Measurements from ENCODE around the gene AMZ1. TPM values are rescaled to one million over a fixed set of nuclear protein-coding genes. Genes with fewer than 3 reads are reported as not detected.
"Not testable (repeated sequence)": the region's sequence is repeated elsewhere in the genome, so short reads cannot be mapped to it uniquely, and the experiment has no call there.

The AMZ1 gene
- total RNA-seq, 2 experiments from 2014 or later, result 0.05 to 0.08 TPM

- Mint-ChIP-seq H3K36me3 (ENCODE audit: low read depth) (no peaks in the 10 kb centered on the region), H3K4me1 (peaks cover 2% of the 10 kb centered on the region), H3K27ac (no peak overlapping the region), H3K9me3 (no peaks in the 10 kb centered on the region), H3K27me3 (peaks cover 24% of the 10 kb centered on the region), H3K4me3 (no peak overlapping the region)
- ChIA-PET CTCF (interaction anchor here (1.5 kb wide), 1 partner anchor 16 kb away, joined by 4 read pairs; no protein-coding TSS in a partner anchor), POLR2A (no interaction called here)
- DNase-seq, result no peak
Observed at GRCh38 chr7:2665359-2665791, 22.6 kb upstream of the AMZ1 start.

- Mint-ChIP-seq H3K4me3 (no peak overlapping the region), H3K4me1 (peaks cover 9% of the 10 kb centered on the region), H3K9me3 (no peaks in the 10 kb centered on the region), H3K27ac (no peak overlapping the region), H3K27me3 (peaks cover 31% of the 10 kb centered on the region), H3K36me3 (ENCODE audit: low read depth) (no peaks in the 10 kb centered on the region)
- CTCF ChIA-PET, result interaction anchor here (1.5 kb wide), 1 partner anchor 16 kb away, joined by 4 read pairs; no protein-coding TSS in a partner anchor
- POLR2A ChIA-PET, result no interaction called here
- no peak for DNase-seq
Observed at GRCh38 chr7:2666155-2666554, 21.8 kb upstream of the AMZ1 start.

- DNase-seq, result no peak
- ChIA-PET POLR2A (no interaction called here), CTCF (interaction anchor here (0.6 to 1.5 kb wide), 3 partner anchors 15 to 293 kb away, joined by 3 to 4 read pairs (median 4); no protein-coding TSS in a partner anchor)
- no peaks in the 10 kb centered on the region for H3K9me3 Mint-ChIP-seq
- H3K4me1 Mint-ChIP-seq, result peaks cover 11% of the 10 kb centered on the region
- no peaks in the 10 kb centered on the region for H3K36me3 Mint-ChIP-seq (ENCODE audit: low read depth)
- no peak overlapping the region for H3K4me3 Mint-ChIP-seq
- no peak overlapping the region for H3K27ac Mint-ChIP-seq
- H3K27me3 Mint-ChIP-seq, result peaks cover 31% of the 10 kb centered on the region
Observed at GRCh38 chr7:2666588-2667250, 21.3 kb upstream of the AMZ1 start.

GRCh38 chr7:2667843-2668242 is 20.2 kb upstream of the AMZ1 start:
- POLR2A ChIA-PET, result no interaction called here
- Mint-ChIP-seq H3K4me3 (no peak overlapping the region), H3K27me3 (peaks cover 31% of the 10 kb centered on the region), H3K4me1 (peaks cover 11% of the 10 kb centered on the region), H3K36me3 (ENCODE audit: low read depth) (no peaks in the 10 kb centered on the region), H3K27ac (no peak overlapping the region), H3K9me3 (no peaks in the 10 kb centered on the region)
- CTCF ChIA-PET, result interaction anchor here (0.6 to 6.1 kb wide), 3 partner anchors 16 to 1204 kb away, joined by 3 to 53 read pairs (median 5); no protein-coding TSS in a partner anchor
- no peak for DNase-seq

GRCh38 chr7:2668401-2668800 is 19.6 kb upstream of the AMZ1 start:
- H3K9me3 Mint-ChIP-seq, result no peaks in the 10 kb centered on the region
- peaks cover 11% of the 10 kb centered on the region for H3K4me1 Mint-ChIP-seq
- no peak for DNase-seq
- POLR2A ChIA-PET, result no interaction called here
- H3K36me3 Mint-ChIP-seq (ENCODE audit: low read depth), result no peaks in the 10 kb centered on the region
- no peak overlapping the region for H3K27ac Mint-ChIP-seq
- no peak overlapping the region for H3K4me3 Mint-ChIP-seq
- H3K27me3 Mint-ChIP-seq, result peaks cover 34% of the 10 kb centered on the region
- CTCF ChIA-PET, result interaction anchor here (0.5 to 6.1 kb wide), 6 partner anchors 15 to 1411 kb away, joined by 3 to 53 read pairs (median 3); no protein-coding TSS in a partner anchor

GRCh38 chr7:2670171-2670570 is 17.8 kb upstream of the AMZ1 start:
- ChIA-PET POLR2A (no interaction called here), CTCF (interaction anchor here (0.6 to 6.1 kb wide), 16 partner anchors 11 to 239 kb away, joined by 3 to 53 read pairs (median 5); no protein-coding TSS in a partner anchor)
- no peaks in the 10 kb centered on the region for H3K9me3 Mint-ChIP-seq
- no peak overlapping the region for H3K27ac Mint-ChIP-seq
- no peak overlapping the region for H3K4me3 Mint-ChIP-seq
- peaks cover 11% of the 10 kb centered on the region for H3K4me1 Mint-ChIP-seq
- H3K36me3 Mint-ChIP-seq (ENCODE audit: low read depth), result no peaks in the 10 kb centered on the region
- H3K27me3 Mint-ChIP-seq, result peaks cover 42% of the 10 kb centered on the region
- DNase-seq, result no peak

- H3K27me3 Mint-ChIP-seq, result peaks cover 45% of the 10 kb centered on the region
- peak overlapping the region; percentile 54 for H3K27ac Mint-ChIP-seq
- POLR2A ChIA-PET, result interaction anchor here (1.3 kb wide), 1 partner anchor 39 kb away, joined by 5 read pairs; no protein-coding TSS in a partner anchor
- H3K36me3 Mint-ChIP-seq (ENCODE audit: low read depth), result no peaks in the 10 kb centered on the region
- CTCF ChIA-PET, result interaction anchor here (0.6 to 6.1 kb wide), 18 partner anchors 11 to 240 kb away, joined by 3 to 53 read pairs (median 5); partner anchors contain the start of gene AMZ1
- peak; percentile 68 for DNase-seq
- peaks cover 8% of the 10 kb centered on the region for H3K4me1 Mint-ChIP-seq
- no peaks in the 10 kb centered on the region for H3K9me3 Mint-ChIP-seq
- H3K4me3 Mint-ChIP-seq, result no peak overlapping the region
Observed at GRCh38 chr7:2670720-2671391, 17.1 kb upstream of the AMZ1 start.

GRCh38 chr7:2673214-2673613 is 14.8 kb upstream of the AMZ1 start:
- H3K4me1 Mint-ChIP-seq; DNase-seq; H3K9me3 Mint-ChIP-seq; H3K4me3 Mint-ChIP-seq; POLR2A ChIA-PET; H3K27ac Mint-ChIP-seq; H3K36me3 Mint-ChIP-seq (ENCODE audit: low read depth): not testable (repeated sequence)
- H3K27me3 Mint-ChIP-seq, result peaks cover 30% of the 10 kb centered on the region
- CTCF ChIA-PET, result interaction anchor here (6.1 kb wide), 1 partner anchor 37 kb away, joined by 53 read pairs; no protein-coding TSS in a partner anchor

GRCh38 chr7:2673934-2674333 is 14.1 kb upstream of the AMZ1 start:
- ChIA-PET CTCF (interaction anchor here (2.0 kb wide), 1 partner anchor 36 kb away, joined by 5 read pairs; no protein-coding TSS in a partner anchor), POLR2A (no interaction called here)
- Mint-ChIP-seq H3K36me3 (ENCODE audit: low read depth) (no peaks in the 10 kb centered on the region), H3K4me3 (no peak overlapping the region), H3K27ac (no peak overlapping the region), H3K27me3 (peaks cover 28% of the 10 kb centered on the region), H3K4me1 (peaks cover 8% of the 10 kb centered on the region), H3K9me3 (no peaks in the 10 kb centered on the region)
- no peak for DNase-seq

- CTCF ChIA-PET, result interaction anchor here (2.0 kb wide), 1 partner anchor 34 kb away, joined by 5 read pairs; no protein-coding TSS in a partner anchor
- Mint-ChIP-seq H3K9me3 (no peaks in the 10 kb centered on the region), H3K4me1 (peaks cover 8% of the 10 kb centered on the region), H3K27ac (no peak overlapping the region), H3K4me3 (no peak overlapping the region), H3K27me3 (peaks cover 24% of the 10 kb centered on the region), H3K36me3 (ENCODE audit: low read depth) (no peaks in the 10 kb centered on the region)
- DNase-seq, result no peak
- POLR2A ChIA-PET, result no interaction called here
Observed at GRCh38 chr7:2675256-2675764, 12.7 kb upstream of the AMZ1 start.

GRCh38 chr7:2676576-2676975 is 11.4 kb upstream of the AMZ1 start:
- CTCF ChIA-PET, POLR2A ChIA-PET: not testable (repeated sequence)
- peaks cover 18% of the 10 kb centered on the region for H3K27me3 Mint-ChIP-seq

GRCh38 chr7:2678454-2678853 is 9.5 kb upstream of the AMZ1 start:
- H3K4me3 Mint-ChIP-seq; H3K9me3 Mint-ChIP-seq; H3K4me1 Mint-ChIP-seq; DNase-seq; POLR2A ChIA-PET; H3K27ac Mint-ChIP-seq; H3K36me3 Mint-ChIP-seq (ENCODE audit: low read depth): not testable (repeated sequence)
- CTCF ChIA-PET, result interaction anchor here (1.4 kb wide), 1 partner anchor 31 kb away, joined by 3 read pairs; no protein-coding TSS in a partner anchor
- H3K27me3 Mint-ChIP-seq, result peaks cover 14% of the 10 kb centered on the region

More at GRCh38 chr7:2676576-2676975, 11.4 kb upstream of the AMZ1 start:
- not testable (repeated sequence) for H3K9me3 Mint-ChIP-seq; H3K36me3 Mint-ChIP-seq (ENCODE audit: low read depth); H3K27ac Mint-ChIP-seq; DNase-seq; H3K4me3 Mint-ChIP-seq; H3K4me1 Mint-ChIP-seq
